ENCODE measurements around the gene FCN2.

The FCN2 gene

GRCh38 chr9:134869554-134870300 is 10.9 kb upstream of the FCN2 start:
- no peak for DNase-seq

DNA sequence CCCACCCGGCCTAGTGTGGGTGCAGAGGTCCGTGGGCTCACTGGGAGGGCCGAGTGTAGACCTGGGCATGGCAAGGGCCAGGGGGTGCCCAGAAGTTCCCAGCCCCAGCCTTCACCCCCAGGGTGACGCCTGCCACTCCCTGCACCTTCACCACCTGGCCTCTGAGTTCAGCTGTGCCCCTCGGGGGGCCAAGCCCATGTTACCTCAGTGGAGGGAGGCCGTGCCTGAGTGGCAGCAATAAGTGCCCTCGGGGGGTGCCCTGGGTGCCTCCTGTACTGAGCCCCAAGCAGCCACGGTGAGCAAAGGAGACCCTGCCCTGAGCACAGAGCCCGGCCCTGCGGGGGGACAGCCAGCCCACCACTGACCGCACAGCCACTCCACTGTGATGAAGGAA is 10.3 kb upstream of the FCN2 start:
- DNase-seq = no peak

GRCh38 chr9:134870746-134871662 is 9.6 kb upstream of the FCN2 start:
- no peak for DNase-seq

GRCh38 chr9:134871697-134872340 is 8.8 kb upstream of the FCN2 start:
- DNase-seq = no peak

GRCh38 chr9:134872482-134873231 is 8.0 kb upstream of the FCN2 start:
- DNase-seq = no peak

DNA sequence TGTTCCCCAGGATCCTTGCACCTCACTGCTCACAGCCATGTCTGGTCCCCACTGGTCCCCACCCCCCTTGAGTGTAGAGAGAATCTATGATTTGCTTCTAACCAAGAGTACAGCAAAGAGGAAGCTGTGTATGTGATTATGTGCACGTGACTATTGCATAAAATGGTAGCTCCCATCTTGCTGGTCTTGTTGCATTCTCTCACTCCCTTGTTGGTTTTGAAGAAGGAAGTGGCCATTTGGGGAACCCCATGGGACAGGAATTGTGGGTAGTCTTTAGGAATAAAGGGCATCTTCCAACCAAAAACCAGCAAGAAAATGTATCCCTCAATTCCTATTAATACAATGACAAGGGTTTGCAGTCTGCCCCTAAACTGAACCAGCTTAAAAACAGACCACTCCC is 5.2 kb upstream of the FCN2 start:
- no peak for DNase-seq

DNA sequence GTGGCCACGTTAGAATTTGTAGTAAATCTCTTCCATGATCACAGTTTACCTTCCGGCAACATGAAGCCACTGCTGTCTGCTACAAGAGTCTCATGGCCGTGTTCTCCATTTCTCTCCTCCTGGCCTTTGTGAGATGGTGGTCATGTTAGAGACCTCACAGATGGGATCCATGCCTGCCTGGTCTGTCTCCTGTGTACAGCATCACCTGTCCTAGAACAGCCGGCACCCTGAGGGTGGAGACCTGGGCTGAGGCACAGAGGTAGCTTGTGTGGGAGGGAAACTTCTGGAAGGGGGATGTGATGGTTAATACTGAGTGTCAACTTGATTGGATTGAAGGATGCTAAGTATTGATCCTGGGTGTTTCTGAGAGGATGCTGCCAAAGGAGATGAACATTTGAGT is 3.1 kb upstream of the FCN2 start:
- DNase-seq = no peak

DNA sequence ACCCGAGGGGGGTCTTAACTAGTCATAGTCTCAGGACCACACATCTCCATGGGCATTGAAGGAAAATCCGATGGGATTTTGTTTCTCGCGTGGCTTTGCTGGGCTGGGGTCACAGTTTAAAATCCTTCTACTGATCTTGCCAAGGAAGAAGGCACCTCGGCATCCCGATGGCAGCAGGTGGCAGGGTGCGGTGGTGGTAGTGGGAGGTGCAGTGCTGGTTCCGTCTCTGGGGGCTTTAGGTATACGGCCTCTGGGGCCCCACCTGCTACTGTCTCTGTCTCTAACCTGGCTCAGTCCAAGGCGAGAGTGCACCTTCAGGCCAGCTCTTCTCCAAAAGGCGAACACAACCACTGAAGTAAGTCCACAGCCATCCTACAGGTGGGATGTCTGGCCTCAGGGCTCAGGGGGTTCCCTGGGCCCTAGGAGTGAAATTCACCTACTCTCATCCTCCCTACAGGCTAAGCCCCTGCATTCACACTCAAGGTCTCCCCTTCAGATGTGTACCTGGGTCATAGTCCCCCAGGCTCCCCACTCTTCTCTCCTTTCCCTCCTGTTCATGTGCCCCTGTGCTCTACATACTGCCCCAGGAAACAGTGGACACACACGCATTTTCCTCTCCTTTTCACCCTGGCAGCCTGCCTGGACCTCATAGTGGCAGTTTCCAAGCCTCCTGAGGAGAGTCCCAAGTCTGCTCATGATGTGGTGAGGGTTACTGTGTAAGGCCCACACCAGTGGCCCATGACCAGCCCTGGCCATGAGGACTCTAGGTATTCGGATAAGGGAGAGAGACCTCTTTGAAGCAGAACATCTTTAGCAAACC is 736 bp upstream of the FCN2 start:
- DNase-seq = no peak

DNA sequence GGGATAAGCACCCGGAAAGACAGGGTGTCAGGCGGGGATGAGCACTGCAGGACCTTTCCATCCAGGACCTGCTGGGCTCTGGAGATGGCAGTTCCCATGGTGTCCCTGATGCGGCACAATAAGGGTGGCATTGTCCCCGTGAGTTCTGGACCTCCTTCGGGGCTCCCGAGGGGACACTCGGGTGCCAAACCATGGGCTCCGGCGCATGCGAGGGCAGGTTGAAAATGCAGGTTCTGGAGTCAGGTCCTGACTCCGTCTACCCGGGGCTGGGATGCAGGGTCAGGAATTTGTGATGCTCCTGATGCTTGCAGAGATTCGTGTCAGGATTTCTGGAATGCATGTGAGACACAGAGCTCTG is 682 bp downstream of the FCN2 start:
- no peak for DNase-seq

DNA sequence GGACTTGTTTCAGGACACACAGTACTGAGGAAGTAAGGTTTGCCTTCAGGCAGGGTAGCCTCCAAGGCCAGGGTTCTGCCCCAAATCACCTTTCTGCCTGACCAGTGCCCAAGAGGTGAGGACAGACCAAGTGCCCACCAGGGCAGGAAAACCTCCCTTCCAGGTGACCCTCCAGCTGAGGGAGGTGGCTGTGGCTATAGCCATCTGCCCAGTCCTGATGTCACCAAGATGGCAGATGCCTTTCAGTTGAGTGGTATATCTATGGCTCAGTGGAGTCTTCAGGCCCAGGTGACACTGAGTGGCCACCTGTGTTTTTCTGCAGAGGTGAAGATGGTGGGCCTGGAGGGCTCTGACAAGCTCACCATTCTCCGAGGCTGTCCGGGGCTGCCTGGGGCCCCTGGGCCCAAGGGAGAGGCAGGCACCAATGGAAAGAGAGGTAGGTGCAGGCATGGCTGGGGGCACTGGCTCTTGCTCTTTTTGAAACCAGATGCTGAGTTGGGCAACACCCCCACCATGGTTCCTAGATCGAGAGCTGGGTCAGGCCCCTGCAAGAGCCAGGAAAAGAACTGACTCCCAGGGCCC is 1.7 kb downstream of the FCN2 start:
- DNase-seq = no peak

DNA sequence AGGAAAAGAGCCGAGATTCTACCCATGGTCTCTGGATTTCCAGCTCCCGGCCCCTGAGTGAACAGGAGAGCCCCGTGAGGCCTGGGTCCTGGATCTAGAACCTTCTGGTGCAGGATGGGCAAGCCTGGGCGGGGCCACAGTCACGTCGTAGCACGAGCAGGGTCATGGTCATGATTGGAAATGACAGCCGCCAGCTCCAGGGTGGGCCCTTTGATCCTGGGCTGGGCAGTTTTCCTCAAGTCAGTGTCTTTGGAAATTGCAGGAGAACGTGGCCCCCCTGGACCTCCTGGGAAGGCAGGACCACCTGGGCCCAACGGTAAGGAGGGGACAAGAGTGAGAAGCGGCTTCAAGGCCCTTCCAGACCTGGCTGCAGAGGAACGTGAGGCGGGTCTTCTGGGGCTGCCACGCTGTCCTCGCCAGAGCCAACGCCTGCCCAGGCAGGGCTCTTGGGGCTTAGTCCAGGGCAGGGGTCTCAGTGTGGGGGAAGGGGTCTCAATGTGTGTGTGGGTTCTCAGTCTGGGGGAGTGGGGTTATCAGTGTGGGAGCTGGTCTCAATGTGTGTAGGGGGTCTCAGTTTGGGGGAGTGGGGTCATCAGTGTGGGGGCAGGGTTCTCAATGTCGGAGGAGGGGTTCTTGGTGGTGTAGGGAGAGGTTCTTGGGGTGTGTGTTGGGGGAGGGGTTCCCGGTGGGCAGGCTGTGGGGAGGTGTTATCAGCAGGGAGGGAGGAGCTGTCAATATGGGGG is 2.6 kb downstream of the FCN2 start:
- no peak for DNase-seq

- no peak for DNase-seq
Measured at GRCh38 chr9:134884492-134884891, 3.9 kb downstream of the FCN2 start.

GRCh38 chr9:134885001-134885678 is 4.5 kb downstream of the FCN2 start:
- DNase-seq = no peak

- DNase-seq = no peak
Measured at GRCh38 chr9:134885679-134886412, 5.2 kb downstream of the FCN2 start.

- DNase-seq = no peak
Measured at GRCh38 chr9:134886413-134886913, 5.9 kb downstream of the FCN2 start.

DNA sequence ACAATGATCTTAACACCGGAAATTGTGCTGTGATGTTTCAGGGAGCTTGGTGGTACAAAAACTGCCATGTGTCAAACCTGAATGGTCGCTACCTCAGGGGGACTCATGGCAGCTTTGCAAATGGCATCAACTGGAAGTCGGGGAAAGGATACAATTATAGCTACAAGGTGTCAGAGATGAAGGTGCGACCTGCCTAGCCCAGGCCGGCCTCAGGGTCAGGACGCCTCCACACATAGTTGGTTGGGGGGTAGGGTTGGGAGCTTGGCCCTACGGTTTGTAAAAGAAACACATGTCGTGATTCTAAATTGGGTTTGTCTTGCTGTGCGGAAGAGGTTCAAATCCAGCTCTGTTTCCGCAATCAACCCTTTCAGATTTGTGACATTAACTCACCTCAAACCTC is 6.6 kb downstream of the FCN2 start:
- no peak for DNase-seq

DNA sequence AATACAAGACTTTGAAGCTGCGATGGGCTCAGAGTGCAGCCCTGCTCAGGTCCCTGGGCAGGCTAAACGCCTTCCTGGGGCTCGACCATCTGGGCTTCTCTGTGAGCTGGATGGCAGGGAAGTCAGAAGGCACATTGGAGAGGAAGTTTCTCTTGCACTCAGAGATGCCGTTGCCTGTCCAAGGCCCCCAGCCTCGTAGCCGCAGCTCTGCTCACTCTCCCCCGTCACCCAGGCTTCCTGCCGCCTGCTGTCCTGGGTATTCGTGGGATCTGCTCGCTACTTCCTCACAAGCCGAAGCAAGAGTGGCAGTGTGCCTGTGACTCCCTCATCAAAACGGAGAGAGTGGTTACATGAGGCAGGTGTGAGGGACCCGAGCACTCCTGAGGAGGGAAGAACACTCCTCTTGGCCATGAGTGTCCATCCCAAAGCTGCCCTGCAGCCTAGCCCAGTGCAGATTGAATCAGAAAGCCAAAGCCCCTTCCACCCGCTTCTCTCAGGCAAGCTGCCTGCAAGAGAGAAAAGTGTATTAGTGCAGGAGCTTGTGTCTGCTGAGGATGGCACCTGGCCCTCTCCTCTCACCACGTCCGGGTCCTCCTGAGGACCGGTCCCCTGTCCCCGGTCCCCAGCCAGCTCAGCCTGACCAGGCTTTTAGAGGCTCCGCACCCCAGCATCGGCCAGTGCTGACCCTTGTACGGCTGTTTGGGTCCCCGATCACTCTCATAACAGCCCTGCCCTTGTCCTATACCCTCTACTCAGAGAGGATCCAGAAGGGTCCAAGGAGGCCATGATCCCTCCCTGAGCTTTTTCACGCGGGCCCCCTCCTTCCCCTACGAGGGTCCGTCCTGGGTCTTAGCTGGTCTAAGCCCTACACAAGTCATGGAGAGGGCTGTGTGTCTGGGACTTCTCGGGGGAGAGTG is 7.3 kb downstream of the FCN2 start:
- no peak for DNase-seq

- DNase-seq = no peak
Measured at GRCh38 chr9:134888603-134889190, 8.1 kb downstream of the FCN2 start.

All from NCI-H187 (cell line).